Kidney epithelial cell (primary cell): ENCODE results near the gene KAT8. TPM values are rescaled to one million over a fixed set of nuclear protein-coding genes. Genes with fewer than 3 reads are reported as not detected.

Source experiments
- DNase-seq: peaks from one replicate; pipeline ENCODE4 v3.0.0-alpha.2; 2010; ENCODE audit warnings: low read depth
- H3K27me3 ChIP-seq: 2 replicates; pipeline ENCODE4 v1.6.0; 2011; ENCODE audit warnings: low read length; ENCODE audit not compliant: control insufficient read depth, insufficient read depth
- H3K36me3 ChIP-seq: 2 replicates; pipeline ENCODE4 v1.5.1; 2011; ENCODE audit warnings: low read length; ENCODE audit not compliant: control insufficient read depth, insufficient read depth
- H3K4me3 ChIP-seq: 2 replicates; pipeline ENCODE4 v1.5.1; 2011; ENCODE audit warnings: low read depth, mild to moderate bottlenecking, control low read depth, low read length
- CTCF ChIP-seq: IDR thresholded peaks from 2 replicates; pipeline ENCODE4 v1.5.1; 2011; ENCODE audit warnings: mild to moderate bottlenecking, moderate library complexity, low read length, control low read depth, inconsistent platforms; ENCODE audit not compliant: insufficient read depth, poor library complexity, severe bottlenecking
- total RNA-seq: library from RNA; depleted of rRNA; stranded (reverse); fragments of >200 nt; gene quantifications from 2 replicates; pipeline ENCODE4 v1.2.3, GENCODE V29; 2015

Gene KAT8
- total RNA-seq, 1 donor from 2014 or later: 48.7 TPM

- no peak for DNase-seq
- no peak overlapping the region for H3K4me3 ChIP-seq
- TF ChIP-seq CTCF: no peak
- H3K36me3 ChIP-seq: no peaks in the 10 kb centered on the region
- H3K27me3 ChIP-seq: no peaks in the 10 kb centered on the region
These were observed 11.5 kb downstream of the KAT8 start for GRCh38 chr16:31128711-31129567.

- TF ChIP-seq CTCF: no peak
- Histone ChIP-seq H3K36me3 (no peaks in the 10 kb centered on the region), H3K27me3 (no peaks in the 10 kb centered on the region), H3K4me3 (no peak overlapping the region)
- no peak for DNase-seq
These were observed 12.3 kb downstream of the KAT8 start for GRCh38 chr16:31129568-31130335.

GRCh38 chr16:31130336-31130891 lies 12.9 kb downstream of the KAT8 start:
- no peak overlapping the region for H3K4me3 ChIP-seq
- DNase-seq: no peak
- no peaks in the 10 kb centered on the region for H3K36me3 ChIP-seq
- no peaks in the 10 kb centered on the region for H3K27me3 ChIP-seq
- TF ChIP-seq CTCF: no peak

GRCh38 chr16:31130899-31131298 lies 13.4 kb downstream of the KAT8 start:
- no peaks in the 10 kb centered on the region for H3K36me3 ChIP-seq
- TF ChIP-seq CTCF: no peak
- DNase-seq: no peak
- H3K27me3 ChIP-seq: no peaks in the 10 kb centered on the region
- no peak overlapping the region for H3K4me3 ChIP-seq

GRCh38 chr16:31131416-31131815 lies 14.0 kb downstream of the KAT8 start:
- Histone ChIP-seq H3K4me3 (no peak overlapping the region), H3K36me3 (no peaks in the 10 kb centered on the region), H3K27me3 (no peaks in the 10 kb centered on the region)
- TF ChIP-seq CTCF: no peak
- DNase-seq: no peak
